CD4-positive, alpha-beta T cell treated with Interleukin-6 at 100 ng/mL for 8 hours (primary cell): ENCODE measurements around the gene GPHN.
"Not testable (repeated sequence)": the region's sequence is repeated elsewhere in the genome, so short reads cannot be mapped to it uniquely, and the experiment has no call there.

Experiments
- DNase-seq: peaks from one replicate; pipeline ENCODE4 v3.0.0-alpha.2; 2020; ENCODE audit warnings: mixed read lengths, low spot score

The GPHN gene

DNA sequence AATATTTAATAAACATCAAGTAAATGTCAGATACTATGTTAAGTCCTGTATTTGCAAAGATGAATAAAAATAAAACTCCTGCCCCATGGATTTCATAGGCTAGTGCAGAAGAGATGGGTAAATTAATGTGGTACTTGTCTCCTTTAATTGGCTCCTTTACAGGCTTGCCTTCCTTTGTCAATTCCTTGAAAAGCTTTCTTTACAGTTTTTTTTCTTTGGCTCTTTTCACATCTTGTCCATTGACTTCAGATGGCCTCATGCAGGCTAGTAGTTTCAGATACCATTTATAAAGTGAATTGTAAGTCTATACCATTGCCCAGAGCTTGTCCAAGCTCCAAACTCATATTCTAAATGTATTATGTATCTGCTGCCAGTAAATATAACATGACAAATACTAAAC lies 552.6 kb downstream of the GPHN start:
- no peak for DNase-seq

DNA sequence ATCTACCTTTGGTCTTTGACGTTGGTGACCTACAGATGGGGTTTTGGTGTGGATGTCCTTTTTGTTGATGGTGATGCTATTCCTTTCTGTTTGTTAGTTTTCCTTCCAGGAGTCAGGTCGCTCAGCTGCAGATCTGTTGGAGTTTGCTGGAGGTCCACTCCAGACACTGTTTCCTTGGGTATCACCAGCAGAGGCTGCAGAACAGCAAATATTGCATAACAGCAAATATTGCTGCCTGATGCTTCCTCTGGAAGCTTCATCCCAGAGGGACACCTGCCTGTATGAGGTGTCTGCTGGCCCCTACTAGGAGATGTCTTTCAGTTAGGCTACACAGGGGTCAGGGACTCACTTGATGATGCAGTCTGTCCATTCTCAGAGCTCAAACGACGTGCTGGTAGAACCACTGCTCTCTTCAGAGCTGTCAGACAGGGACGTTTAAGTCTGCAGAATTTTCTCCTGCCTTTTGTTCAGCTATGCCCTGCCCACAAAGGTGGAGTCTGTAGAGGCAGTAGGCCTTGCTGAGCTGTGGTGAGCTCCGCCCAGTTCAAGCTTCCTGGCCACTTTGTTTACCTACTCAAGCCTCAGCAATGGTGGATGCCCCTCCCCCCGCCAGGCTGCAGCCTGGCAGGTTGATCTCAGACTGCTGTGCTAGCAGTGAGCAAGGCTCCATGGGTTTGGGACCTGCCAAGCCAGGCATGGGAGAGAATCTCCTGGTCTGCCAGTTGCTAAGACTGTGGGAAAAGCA lies 559.3 kb downstream of the GPHN start:
- not testable (repeated sequence) for DNase-seq

GRCh38 chr14:67068251-67068650 lies 560.3 kb downstream of the GPHN start:
- DNase-seq, result no peak

DNA sequence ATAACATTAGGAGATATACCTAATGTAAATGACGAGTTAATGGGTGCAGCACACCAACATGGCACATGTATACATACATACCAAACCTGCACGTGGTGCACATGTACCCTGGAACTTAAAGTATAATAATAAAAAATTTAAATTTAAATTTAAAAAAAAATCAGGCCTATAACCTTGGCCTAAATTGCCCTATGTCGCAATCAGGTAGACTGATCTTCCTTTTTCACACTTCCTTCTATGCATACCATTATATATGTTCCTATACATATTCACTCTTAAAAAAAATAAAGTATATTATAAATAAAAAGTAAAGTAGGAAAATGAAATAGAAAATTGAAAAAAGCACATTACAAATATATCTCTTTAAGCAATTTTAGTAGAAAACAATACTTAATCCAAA lies 563.6 kb downstream of the GPHN start:
- DNase-seq, result no peak

DNA sequence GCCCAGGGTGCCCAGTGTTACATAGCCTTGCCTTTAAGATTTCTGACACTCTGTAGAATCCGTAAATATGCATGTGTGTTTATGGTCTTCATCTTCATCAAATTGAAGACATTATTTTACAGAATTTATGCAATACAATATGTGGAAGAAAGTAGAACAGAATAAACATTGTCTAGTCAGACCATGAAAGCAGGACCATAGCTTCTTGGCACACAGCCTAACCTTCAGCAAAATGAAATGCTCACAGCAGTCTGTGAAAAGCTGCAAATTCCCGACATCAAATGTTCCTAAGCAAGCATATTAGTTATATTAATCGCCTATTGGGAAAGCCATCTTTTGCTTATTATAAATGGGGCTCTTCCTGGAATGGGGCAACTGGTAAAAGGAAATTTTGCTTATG lies 570.0 kb downstream of the GPHN start:
- no peak for DNase-seq

DNA sequence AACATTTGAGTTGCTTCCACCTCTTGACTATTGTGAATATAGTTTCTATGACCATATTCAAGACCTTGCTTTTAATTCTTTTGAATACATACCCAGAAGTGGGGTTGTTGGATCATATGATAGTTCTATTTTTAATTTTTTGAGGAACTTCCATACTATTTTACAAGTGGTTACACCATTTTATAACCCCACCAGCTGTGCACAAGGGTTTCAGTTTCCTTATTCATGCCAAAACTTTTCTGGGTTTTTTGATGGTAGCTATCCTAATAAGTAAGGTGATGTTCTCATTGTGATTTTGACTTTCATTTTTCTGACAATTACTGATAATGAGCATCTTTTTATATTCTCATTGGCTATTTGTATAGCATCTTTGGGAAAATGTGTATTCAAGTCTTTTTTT lies 571.9 kb downstream of the GPHN start:
- DNase-seq, result no peak

DNA sequence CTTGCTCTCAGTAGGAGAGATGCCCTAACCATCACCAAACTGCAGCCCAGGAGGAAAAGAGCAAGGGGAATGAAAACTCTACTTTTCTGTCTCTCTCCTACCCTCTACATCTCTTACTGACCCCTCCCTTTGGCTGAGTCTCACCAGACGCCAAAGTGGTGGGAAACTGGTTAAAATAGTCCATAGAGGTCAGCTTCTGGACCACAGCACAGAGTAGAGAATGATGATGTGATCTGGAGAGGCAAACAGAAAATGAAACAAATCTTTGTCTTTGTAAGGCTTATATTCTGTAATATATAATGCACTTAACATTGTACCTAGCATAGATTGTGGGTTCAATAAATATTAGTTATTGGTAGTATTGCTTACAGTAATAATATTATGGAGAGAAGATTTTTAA lies 600.3 kb downstream of the GPHN start:
- no peak for DNase-seq

DNA sequence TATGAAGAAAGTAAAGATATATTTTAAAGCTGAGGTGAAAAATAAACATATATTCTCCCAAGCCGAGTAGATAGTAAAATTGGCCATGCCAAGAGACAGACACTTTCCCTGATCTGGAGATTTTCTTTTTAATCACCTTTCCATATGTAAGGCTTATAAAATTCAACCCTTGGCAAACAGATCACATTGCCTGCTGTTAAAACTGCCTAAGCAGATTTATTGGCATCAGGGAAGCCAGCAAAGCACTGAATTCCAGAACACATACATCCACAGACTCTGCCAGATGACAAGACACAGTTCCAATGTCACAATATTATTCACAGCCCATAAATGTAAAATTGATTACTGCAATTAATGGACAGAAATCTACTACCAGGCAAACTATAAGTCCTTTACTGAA lies 603.1 kb downstream of the GPHN start:
- no peak for DNase-seq

DNA sequence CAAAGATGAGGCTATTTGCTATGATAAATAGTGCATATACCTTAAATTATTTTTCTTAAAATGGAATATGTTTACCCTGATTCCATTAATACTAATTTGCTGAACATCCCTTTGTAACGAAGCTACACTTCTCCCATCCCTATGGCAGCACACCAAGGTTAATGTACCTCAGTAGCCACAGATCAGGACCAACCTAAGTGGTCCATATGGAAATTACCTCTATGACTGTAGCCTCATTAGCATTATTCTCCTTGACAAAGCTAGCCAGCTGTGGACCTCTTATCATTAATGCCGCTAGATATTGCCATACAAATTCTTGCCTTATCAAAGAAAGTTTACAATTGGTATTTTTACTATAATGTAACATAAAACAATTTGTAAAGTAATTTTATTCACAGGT lies 604.4 kb downstream of the GPHN start:
- DNase-seq, result no peak

DNA sequence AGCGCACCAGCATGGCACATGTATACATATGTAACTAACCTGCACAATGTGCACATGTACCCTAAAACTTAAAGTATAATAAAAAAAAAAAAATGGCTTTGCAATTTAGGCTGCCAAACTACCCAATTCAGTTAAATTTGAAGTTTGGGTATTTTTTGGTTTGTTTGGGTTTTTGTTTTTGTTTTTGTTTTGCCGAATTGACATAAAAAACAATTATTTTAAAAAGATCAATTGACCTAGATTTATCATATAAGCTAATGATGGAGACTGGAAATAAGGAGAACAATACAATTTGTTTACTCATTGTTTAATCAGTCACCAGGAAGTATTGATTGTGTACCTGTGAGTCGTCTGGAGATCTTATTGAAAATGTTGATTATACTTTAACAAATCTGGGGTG lies 619.2 kb downstream of the GPHN start:
- no peak for DNase-seq

DNA sequence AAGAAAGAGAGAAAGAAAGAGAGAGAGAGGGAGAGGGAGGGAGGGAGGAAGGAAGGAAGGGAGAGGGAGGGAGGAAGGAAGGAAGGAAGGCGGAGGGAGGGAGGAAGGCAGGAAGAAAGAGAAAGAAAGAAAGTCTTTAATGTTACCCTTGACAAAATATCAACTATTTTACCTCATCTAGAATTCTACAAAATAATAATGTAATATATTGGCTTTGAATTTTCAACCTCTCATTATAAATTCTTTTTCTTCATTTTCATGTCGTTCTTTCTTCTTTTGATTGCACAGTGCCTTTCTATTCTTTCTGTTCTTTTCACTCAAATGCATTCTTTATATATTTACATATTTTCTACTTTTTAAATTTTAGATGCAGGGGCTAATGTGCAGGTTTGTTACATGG lies 621.8 kb downstream of the GPHN start:
- DNase-seq, result no peak

- no peak for DNase-seq
Observed at GRCh38 chr14:67131691-67132090, 623.7 kb downstream of the GPHN start.

DNA sequence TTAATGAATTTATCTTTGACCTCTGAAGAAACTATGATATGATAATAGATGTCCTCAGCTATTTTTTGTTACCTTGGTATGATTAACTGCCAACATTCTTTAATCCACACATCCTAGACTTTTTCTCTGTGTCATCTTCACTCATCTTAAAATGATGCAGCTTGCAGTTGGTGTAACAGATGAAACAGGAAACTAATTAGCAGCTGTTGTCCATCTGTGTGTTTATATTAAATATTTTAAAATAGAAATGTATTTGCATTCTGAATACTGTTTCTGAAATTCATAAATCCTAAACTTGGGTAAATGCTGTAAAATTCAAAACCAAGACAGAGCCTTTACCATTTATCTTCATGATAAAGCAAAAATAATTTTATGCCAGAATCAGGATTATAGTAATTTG lies 625.2 kb downstream of the GPHN start:
- no peak for DNase-seq

GRCh38 chr14:67133595-67134441 lies 625.9 kb downstream of the GPHN start:
- no peak for DNase-seq

GRCh38 chr14:67137744-67138371 lies 629.9 kb downstream of the GPHN start:
- no peak for DNase-seq

DNA sequence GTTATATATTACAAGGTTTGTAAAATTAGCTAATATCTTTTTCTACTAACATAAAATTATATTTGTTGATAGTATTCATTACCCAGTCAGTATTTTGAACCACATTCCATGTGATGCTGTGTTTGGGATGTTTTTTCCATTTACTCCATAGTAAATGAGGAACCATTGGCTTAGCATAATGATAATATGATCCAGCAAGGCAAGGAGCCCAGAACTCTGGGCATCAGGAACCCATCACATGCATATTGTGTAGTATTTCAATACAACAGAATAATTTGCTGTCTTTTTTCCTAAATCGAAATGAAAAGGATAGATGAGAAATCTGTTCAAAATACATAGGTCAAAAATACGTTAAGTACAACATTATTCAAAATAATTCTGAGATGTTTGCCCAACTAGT lies 632.6 kb downstream of the GPHN start:
- DNase-seq, result no peak

- no peak for DNase-seq
Observed at GRCh38 chr14:67141146-67141900, 633.4 kb downstream of the GPHN start.

DNA sequence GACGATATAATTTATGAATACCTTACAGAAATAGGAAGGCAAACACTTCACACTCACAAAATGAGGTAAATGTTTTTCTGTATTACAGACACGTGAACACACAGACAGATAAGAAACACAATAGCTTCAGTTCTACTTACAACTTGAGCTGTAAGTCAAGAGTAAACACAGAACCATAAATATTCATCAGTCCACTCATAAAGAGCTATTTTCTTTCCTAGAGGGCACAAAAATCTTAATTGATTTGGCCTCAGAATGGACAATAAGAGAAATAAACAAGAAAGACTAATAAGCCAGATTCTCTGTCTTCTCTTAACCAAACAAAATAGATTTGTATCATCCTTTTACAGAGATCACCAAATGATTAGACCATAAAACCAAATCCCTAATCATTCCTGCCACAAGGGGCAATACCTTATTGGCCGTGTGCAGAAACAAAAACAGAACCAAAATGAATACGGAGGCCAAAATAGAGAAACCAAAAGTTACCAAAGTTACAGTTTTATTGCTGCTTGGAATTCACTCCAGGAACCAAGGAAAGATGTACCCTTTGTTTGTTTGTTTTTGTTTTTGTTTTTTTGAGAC lies 643.2 kb downstream of the GPHN start:
- DNase-seq, result no peak

DNA sequence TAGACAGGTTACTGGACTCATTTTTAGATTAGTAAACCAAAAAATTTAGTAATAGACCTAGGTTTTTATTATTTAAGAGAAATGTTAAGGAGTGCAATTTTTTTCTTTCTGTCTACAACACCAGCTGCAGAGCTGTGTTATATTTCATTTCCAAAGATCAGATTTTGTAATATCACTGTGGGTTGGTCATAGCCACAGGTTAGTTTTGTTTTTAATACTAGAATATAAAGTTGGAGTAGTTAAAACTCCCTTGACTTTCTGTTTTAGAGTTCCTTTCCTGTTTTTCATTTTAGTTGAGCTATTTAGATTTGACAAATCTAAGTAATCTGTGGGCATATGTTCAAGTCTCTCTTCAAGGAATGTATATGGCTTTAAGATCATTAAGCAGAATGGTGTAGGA lies 650.6 kb downstream of the GPHN start:
- DNase-seq, result no peak

GRCh38 chr14:67162385-67162784 lies 654.4 kb downstream of the GPHN start:
- no peak for DNase-seq

DNA sequence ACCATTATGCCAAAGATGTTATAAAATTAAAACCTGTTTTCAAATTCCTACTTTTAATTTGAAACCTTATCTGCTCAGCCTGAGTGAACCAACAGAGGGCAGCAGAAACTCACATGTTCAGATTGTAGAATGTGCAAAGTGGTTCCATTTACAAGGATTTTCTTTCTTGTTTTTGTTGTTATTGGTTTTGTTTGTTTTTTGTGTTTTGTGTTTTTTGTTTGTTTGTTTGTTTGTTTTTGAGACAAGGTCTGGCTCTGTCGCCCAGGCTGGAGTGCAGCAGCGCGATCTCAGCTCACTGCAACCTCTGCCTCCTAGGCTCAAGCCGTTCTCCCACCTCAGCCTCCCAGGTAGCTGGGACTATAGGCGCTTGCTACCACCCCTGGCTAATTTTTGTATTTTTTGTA lies 658.5 kb downstream of the GPHN start:
- peak; percentile 13 for DNase-seq
